ENCODE data around the gene ZNF518B. TPM values are rescaled to one million over a fixed set of nuclear protein-coding genes. Genes with fewer than 3 reads are reported as not detected.
A peak's percentile ranks its signal among the peaks of the same experiment; 100 is the strongest.

ZNF518B gene
- total RNA-seq, 3 donors from 2014 or later: 19.0 to 24.7 (median 19.5) TPM

GRCh38 chr4:10458177-10458576 is 951 bp upstream of the ZNF518B start:
- Histone ChIP-seq H3K4me1 (no peaks in the 10 kb centered on the region), H3K4me3 (peak overlapping the region in 1 of 3 donors; percentile 79), H3K27ac (no peak overlapping the region), H3K9me3 (peaks cover 0 to 6% of the 10 kb centered on the region in 2 donors), H3K27me3 (peaks cover 7 to 36% of the 10 kb centered on the region in 2 donors), H3K36me3 (no peaks in the 10 kb centered on the region)
- intact Hi-C loops (cut with DNase I; ENCODE audit: low total_unique reads): no loop called here
- no peak for DNase-seq (ENCODE audit: low spot score in 2 of 2)
- TF ChIP-seq CTCF (IDR thresholded peaks at IDR 0.05) (no peak), POLR2A (IDR thresholded peaks at IDR 0.05) (no peak), POLR2AphosphoS5 (IDR thresholded peaks at IDR 0.05) (no peak)

- Histone ChIP-seq H3K4me1 (no peaks in the 10 kb centered on the region), H3K9me3 (peaks cover 4 to 6% of the 10 kb centered on the region in 2 donors), H3K27ac (peak overlapping the region; percentile 50 to 58), H3K4me3 (peak overlapping the region; percentile 49 to 79 (median 61)), H3K36me3 (peaks cover 5% of the 10 kb centered on the region), H3K27me3 (peaks cover 6 to 22% of the 10 kb centered on the region in 2 donors)
- intact Hi-C loops (cut with DNase I; ENCODE audit: low total_unique reads): no loop called here
- TF ChIP-seq CTCF (IDR thresholded peaks at IDR 0.05) (no peak), POLR2A (IDR thresholded peaks at IDR 0.05) (no peak), POLR2AphosphoS5 (IDR thresholded peaks at IDR 0.05) (no peak)
- DNase-seq (ENCODE audit: low spot score in 2 of 2): no peak
Measured at GRCh38 chr4:10456595-10457254, 501 bp downstream of the ZNF518B start.

GRCh38 chr4:10456260-10456594 is 999 bp downstream of the ZNF518B start:
- Histone ChIP-seq H3K27ac (peak overlapping the region; percentile 50 to 58), H3K4me1 (no peaks in the 10 kb centered on the region), H3K36me3 (peaks cover 5% of the 10 kb centered on the region), H3K4me3 (peak overlapping the region; percentile 49 to 79 (median 61)), H3K27me3 (peaks cover under 1 to 18% of the 10 kb centered on the region in 2 donors), H3K9me3 (peaks cover 2 to 9% of the 10 kb centered on the region in 2 donors)
- no peak for DNase-seq (ENCODE audit: low spot score in 2 of 2)
- intact Hi-C loops (cut with DNase I; ENCODE audit: low total_unique reads): no loop called here
- no peak for TF ChIP-seq POLR2A (IDR thresholded peaks at IDR 0.05)
- no peak for TF ChIP-seq CTCF (IDR thresholded peaks at IDR 0.05)
- TF ChIP-seq POLR2AphosphoS5 (IDR thresholded peaks at IDR 0.05): no peak

- Histone ChIP-seq H3K36me3 (peaks cover 5% of the 10 kb centered on the region), H3K4me1 (no peaks in the 10 kb centered on the region), H3K27me3 (peaks cover 0 to 7% of the 10 kb centered on the region in 2 donors), H3K9me3 (peaks cover 0 to 20% of the 10 kb centered on the region in 2 donors), H3K4me3 (no peak overlapping the region), H3K27ac (no peak overlapping the region)
- TF ChIP-seq POLR2AphosphoS5 (IDR thresholded peaks at IDR 0.05) (no peak), POLR2A (IDR thresholded peaks at IDR 0.05) (no peak), CTCF (IDR thresholded peaks at IDR 0.05) (no peak)
- intact Hi-C loops (cut with DNase I; ENCODE audit: low total_unique reads): no loop called here
- DNase-seq (ENCODE audit: low spot score in 2 of 2): no peak
Measured at GRCh38 chr4:10455133-10455532, 2.1 kb downstream of the ZNF518B start.

- no peak overlapping the region for H3K27ac ChIP-seq
- TF ChIP-seq POLR2AphosphoS5 (IDR thresholded peaks at IDR 0.05) (no peak), POLR2A (IDR thresholded peaks at IDR 0.05) (no peak), CTCF (IDR thresholded peaks at IDR 0.05) (no peak)
- H3K9me3 ChIP-seq: peaks cover 0 to 23% of the 10 kb centered on the region in 2 donors
- H3K4me1 ChIP-seq: no peaks in the 10 kb centered on the region
- H3K27me3 ChIP-seq: peaks cover 0 to 5% of the 10 kb centered on the region in 2 donors
- intact Hi-C loops (cut with DNase I; ENCODE audit: low total_unique reads): no loop called here
- H3K36me3 ChIP-seq: peaks cover 5% of the 10 kb centered on the region
- DNase-seq (ENCODE audit: low spot score in 2 of 2): no peak
- H3K4me3 ChIP-seq: no peak overlapping the region
Measured at GRCh38 chr4:10454726-10455125, 2.5 kb downstream of the ZNF518B start.

Measured in breast epithelium (tissue), 4 donors.